Vagina (tissue), 2 donors: Measurements from ENCODE around the gene TNK1. TPM values are rescaled to one million over a fixed set of nuclear protein-coding genes. Genes with fewer than 3 reads are reported as not detected.

Source experiments
- DNase-seq, 2 donors: peaks; one replicate each; pipeline ENCODE4 v3.0.0-alpha.2; 2017; ENCODE audit errors: extremely low spot score in 2 of 2
- H3K27ac ChIP-seq: fragments of 200-600 bp; sonication (generic); one replicate; pipeline ENCODE4 v1.5.1; 2019
- H3K27me3 ChIP-seq: fragments of 200-600 bp; sonication (generic); one replicate; pipeline ENCODE4 v1.5.1; 2019
- H3K36me3 ChIP-seq, 2 donors: fragments of 200-600 bp; sonication (generic); one replicate each; pipeline ENCODE4 v1.5.1; 2017 to 2019
- H3K4me1 ChIP-seq: fragments of 200-600 bp; sonication (generic); one replicate; pipeline ENCODE4 v1.5.1; 2019
- H3K4me3 ChIP-seq, 2 donors: fragments of 200-600 bp; sonication (generic); 1 replicate in 1 of 2; 2 replicates in 1 of 2; pipeline ENCODE4 v1.5.1; 2016 to 2019
- H3K9me3 ChIP-seq: fragments of 200-600 bp; sonication (generic); one replicate; pipeline ENCODE4 v1.5.1; 2019
- POLR2A ChIP-seq, 2 donors: fragments of 450-650 bp; IDR thresholded peaks; one replicate each; pipeline ENCODE4 v1.6.1; 2017; ENCODE audit warnings: antibody characterized with exemption in 2 of 2, mild to moderate bottlenecking in 2 of 2, moderate library complexity in 2 of 2
- POLR2AphosphoS5 ChIP-seq, 2 donors: sonication (generic); formaldehyde crosslinking; IDR thresholded peaks; one replicate each; pipeline ENCODE4 v1.9.0; 2017; ENCODE audit warnings: antibody characterized with exemption in 2 of 2, mild to moderate bottlenecking in 2 of 2, low read depth in 1 of 2; ENCODE audit not compliant: insufficient read depth in 1 of 2
- intact Hi-C: fragments of 100-400 bp; cut with DNase I; formaldehyde crosslinking; loops from one replicate; pipeline ENCODE4 v1.15.1; 2023
- total RNA-seq: library from RNA; depleted of rRNA; stranded (reverse); fragments of >200 nt; gene quantifications from one replicate; pipeline ENCODE4 v1.2.3, GENCODE V29; 2016
- TF ChIP-seq, protein P1 (sequence below), 3 experiments: fragments of 450-650 bp in 2 of 3; fragments of 200-600 bp in 1 of 3; sonication (generic) in 1 of 3; IDR thresholded peaks; one replicate each; pipeline ENCODE4 v1.5.1; 2017 to 2019; ENCODE audit warnings: antibody characterized with exemption in 3 of 3, mild to moderate bottlenecking in 2 of 3, moderate library complexity in 2 of 3

Gene TNK1
- total RNA-seq, 1 donor from 2014 or later = 10.1 TPM

DNA sequence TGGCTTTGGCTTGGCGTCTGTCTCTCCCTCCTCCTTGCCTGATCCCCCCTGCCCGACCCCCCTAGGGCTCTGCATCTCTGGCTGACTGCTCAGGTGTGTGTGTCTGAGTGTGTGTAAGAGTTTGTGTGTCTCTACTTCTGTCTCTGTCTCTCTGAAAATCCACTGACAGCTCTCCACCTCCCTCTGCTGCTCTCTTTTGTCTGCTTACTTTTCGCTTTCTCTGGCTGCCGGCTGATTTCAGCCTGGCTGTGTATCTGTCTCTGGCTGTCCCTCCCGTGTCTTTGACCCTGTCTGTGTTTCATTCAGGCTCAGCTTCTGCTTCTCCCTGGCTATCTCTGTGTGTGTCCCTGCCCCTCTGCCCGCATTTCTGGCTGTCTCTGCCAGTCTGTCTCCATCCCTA, 35.4 kb downstream of the TNK1 start:
- Histone ChIP-seq H3K27ac (no peak overlapping the region), H3K27me3 (no peaks in the 10 kb centered on the region), H3K4me3 (no peak overlapping the region), H3K9me3 (no peaks in the 10 kb centered on the region), H3K36me3 (peaks cover 0 to 10% of the 10 kb centered on the region in 2 donors), H3K4me1 (peaks cover 10% of the 10 kb centered on the region)
- intact Hi-C loops = no loop called here
- no peak for DNase-seq
- TF ChIP-seq, protein P1, sequence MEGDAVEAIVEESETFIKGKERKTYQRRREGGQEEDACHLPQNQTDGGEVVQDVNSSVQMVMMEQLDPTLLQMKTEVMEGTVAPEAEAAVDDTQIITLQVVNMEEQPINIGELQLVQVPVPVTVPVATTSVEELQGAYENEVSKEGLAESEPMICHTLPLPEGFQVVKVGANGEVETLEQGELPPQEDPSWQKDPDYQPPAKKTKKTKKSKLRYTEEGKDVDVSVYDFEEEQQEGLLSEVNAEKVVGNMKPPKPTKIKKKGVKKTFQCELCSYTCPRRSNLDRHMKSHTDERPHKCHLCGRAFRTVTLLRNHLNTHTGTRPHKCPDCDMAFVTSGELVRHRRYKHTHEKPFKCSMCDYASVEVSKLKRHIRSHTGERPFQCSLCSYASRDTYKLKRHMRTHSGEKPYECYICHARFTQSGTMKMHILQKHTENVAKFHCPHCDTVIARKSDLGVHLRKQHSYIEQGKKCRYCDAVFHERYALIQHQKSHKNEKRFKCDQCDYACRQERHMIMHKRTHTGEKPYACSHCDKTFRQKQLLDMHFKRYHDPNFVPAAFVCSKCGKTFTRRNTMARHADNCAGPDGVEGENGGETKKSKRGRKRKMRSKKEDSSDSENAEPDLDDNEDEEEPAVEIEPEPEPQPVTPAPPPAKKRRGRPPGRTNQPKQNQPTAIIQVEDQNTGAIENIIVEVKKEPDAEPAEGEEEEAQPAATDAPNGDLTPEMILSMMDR (IDR thresholded peaks at IDR 0.05) = no peak
- TF ChIP-seq POLR2AphosphoS5 (IDR thresholded peaks at IDR 0.05; ENCODE audit: insufficient read depth in 1 of 2, low read depth in 1 of 2) = no peak
- no peak for TF ChIP-seq POLR2A (IDR thresholded peaks at IDR 0.05)

DNA sequence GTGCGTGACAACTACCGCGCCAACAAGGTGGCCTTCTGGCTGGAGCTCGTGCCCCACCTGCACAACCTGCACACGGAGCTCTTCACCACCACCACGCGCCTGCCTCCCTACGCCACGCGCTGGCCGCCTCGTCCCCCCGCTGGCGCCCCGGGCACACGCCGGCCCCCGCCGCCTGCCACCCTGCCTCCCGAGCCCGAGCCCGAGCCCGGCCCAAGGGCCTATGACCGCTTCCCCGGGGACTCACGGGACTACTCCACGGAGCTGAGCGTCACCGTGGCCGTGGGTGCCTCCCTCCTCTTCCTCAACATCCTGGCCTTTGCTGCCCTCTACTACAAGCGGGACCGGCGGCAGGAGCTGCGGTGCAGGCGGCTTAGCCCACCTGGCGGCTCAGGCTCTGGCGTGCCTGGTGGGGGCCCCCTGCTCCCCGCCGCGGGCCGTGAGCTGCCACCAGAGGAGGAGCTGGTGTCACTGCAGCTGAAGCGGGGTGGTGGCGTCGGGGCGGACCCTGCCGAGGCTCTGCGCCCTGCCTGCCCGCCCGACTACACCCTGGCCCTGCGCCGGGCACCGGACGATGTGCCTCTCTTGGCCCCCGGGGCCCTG, 36.3 kb downstream of the TNK1 start:
- Histone ChIP-seq H3K27ac (no peak overlapping the region), H3K4me3 (no peak overlapping the region), H3K27me3 (no peaks in the 10 kb centered on the region), H3K4me1 (peaks cover 10% of the 10 kb centered on the region), H3K9me3 (no peaks in the 10 kb centered on the region), H3K36me3 (peaks cover 0 to 10% of the 10 kb centered on the region in 2 donors)
- TF ChIP-seq POLR2A (IDR thresholded peaks at IDR 0.05) (no peak), POLR2AphosphoS5 (IDR thresholded peaks at IDR 0.05; ENCODE audit: insufficient read depth in 1 of 2, low read depth in 1 of 2) (no peak)
- TF ChIP-seq, protein P1 (IDR thresholded peaks at IDR 0.05) = no peak
- no peak for DNase-seq
- intact Hi-C loops = no loop called here

DNA sequence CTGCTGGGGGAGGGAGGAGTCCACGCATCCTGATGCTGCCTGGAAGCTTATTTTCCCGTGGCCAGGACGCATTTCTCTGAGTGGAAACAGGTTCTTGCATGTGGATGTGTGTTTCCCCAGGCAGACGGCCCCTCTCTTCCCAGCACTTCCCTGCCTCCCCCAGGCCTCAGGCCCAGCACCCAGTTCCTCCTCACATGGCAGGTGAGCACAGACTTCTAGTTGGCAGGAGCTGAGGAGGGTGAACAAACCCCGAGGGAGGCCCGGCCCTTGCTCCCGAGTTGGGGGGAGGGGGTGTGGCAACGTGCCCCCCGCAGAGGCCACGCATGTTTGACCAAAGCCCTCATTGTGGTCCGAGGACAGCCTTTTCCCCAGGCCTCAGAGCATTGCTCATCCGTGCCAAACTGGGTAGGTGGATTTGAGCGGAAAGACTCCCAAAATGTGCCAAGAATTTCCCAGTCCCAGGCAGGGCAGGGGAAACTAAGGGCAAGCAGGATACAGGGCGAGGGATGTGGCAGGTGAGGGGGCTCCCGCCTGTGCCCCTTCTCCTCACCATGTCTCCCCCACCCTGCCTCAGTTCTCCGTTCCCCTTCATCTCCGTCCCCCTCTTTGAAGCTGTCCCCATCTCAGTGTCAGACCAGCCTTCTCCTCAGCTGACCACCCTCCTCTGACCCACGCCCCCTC, 37.7 kb downstream of the TNK1 start:
- H3K27me3 ChIP-seq = no peaks in the 10 kb centered on the region
- intact Hi-C loops = no loop called here
- H3K36me3 ChIP-seq = peaks cover 0 to 10% of the 10 kb centered on the region in 2 donors
- no peak overlapping the region for H3K4me3 ChIP-seq
- no peak for DNase-seq
- peaks cover 2% of the 10 kb centered on the region for H3K4me1 ChIP-seq
- TF ChIP-seq POLR2A (IDR thresholded peaks at IDR 0.05) (no peak), POLR2AphosphoS5 (IDR thresholded peaks at IDR 0.05; ENCODE audit: insufficient read depth in 1 of 2, low read depth in 1 of 2) (no peak)
- TF ChIP-seq, protein P1 (IDR thresholded peaks at IDR 0.05) = no peak
- H3K9me3 ChIP-seq = no peaks in the 10 kb centered on the region
- H3K27ac ChIP-seq = no peak overlapping the region

DNA sequence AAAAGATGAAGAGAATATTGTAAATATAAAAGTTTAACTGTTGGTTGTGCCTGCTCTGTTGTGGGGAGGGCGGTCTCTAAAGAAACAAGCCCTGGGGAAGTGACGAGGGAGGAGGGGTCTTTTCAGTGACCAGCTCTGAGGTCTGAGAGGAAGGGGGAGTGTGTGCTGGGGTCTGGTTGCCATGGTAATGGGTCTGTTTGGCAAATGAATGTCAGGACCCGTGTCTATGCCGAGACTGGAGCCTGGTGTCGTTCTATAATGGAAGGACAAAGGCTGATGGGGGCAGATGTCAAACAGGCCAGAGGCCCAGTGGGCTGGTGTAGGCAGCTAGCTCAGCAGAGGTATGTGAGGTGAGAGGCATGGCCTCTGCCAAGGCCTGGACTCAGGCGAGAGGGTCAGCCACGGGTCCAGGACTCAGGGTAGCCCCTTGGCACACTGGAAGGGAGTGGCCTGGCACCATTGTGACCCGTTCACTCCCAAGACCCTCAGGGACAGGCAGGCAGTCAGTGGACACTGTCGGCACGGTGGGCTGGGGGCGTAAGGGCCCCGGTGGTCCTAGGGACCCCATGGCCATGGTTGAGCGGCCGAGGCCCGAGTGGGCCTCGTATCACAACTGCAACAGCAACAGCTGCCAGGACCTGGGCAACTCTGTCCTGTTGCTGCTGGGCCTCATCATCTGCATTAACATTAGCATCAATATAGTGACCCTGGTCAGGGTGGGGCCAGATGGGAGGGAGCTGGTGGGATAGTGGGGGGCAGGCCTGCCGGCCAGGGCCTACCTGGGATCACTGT, 39.1 kb downstream of the TNK1 start, which contains the start of gene SPEM1:
TSS of gene SPEM1 (plus strand) at position 506 of the 792 bp plus-strand sequence. CDS start at position 567, 61 bp downstream.
- peaks cover 0 to 4% of the 10 kb centered on the region in 2 donors for H3K36me3 ChIP-seq
- intact Hi-C loops = no loop called here
- TF ChIP-seq POLR2A (IDR thresholded peaks at IDR 0.05) (no peak), POLR2AphosphoS5 (IDR thresholded peaks at IDR 0.05; ENCODE audit: insufficient read depth in 1 of 2, low read depth in 1 of 2) (no peak)
- TF ChIP-seq, protein P1 (IDR thresholded peaks at IDR 0.05) = no peak

More for the DNA sequence above, 39.1 kb downstream of the TNK1 start, which contains the start of gene SPEM1:
- Histone ChIP-seq H3K4me1 (no peaks in the 10 kb centered on the region), H3K27me3 (no peaks in the 10 kb centered on the region), H3K27ac (no peak within 1 kb of the TSS), H3K4me3 (no peak within 1 kb of the TSS), H3K9me3 (no peaks in the 10 kb centered on the region)
- DNase-seq = no peak
